Large intestine (tissue), 3 donors: Measurements from ENCODE around the gene KRTAP27-1. TPM values are rescaled to one million over a fixed set of nuclear protein-coding genes. Genes with fewer than 3 reads are reported as not detected.

Experiments
- DNase-seq, 2 donors: peaks; one replicate each; pipeline versions ENCODE4 v3.0.0 to v3.0.0-alpha.2; 2013
- H3K27ac ChIP-seq: one replicate; pipeline ENCODE4 v1.5.1; 2013; ENCODE audit warnings: low read length
- H3K27me3 ChIP-seq: 2 replicates; pipeline ENCODE4 v1.6.1; 2013; ENCODE audit warnings: low read length; ENCODE audit not compliant: control insufficient read depth, insufficient read depth
- H3K36me3 ChIP-seq: 2 replicates; pipeline ENCODE4 v1.6.1; 2013; ENCODE audit warnings: low read length; ENCODE audit not compliant: control insufficient read depth, insufficient read depth
- H3K4me1 ChIP-seq: one replicate; pipeline ENCODE4 v1.6.1; 2013; ENCODE audit warnings: low read length; ENCODE audit not compliant: control insufficient read depth, insufficient read depth
- H3K4me3 ChIP-seq: one replicate; pipeline ENCODE4 v1.5.1; 2013; ENCODE audit warnings: low read length
- H3K9me3 ChIP-seq: one replicate; pipeline ENCODE4 v1.6.1; 2013; ENCODE audit warnings: mild to moderate bottlenecking, low read depth, low read length, moderate library complexity; ENCODE audit not compliant: control insufficient read depth
- WGBS: methylation state at CpG from one replicate; pipeline ENCODE4 v1.1.5; 2013; ENCODE audit warnings: low lambda C conversion rate; ENCODE audit not compliant: insufficient coverage; 5-methylcytosine and 5-hydroxymethylcytosine counted together
- polyA plus RNA-seq: library from polyadenylated mRNA; unstranded; fragments of 120-200 nt; gene quantifications from one replicate; pipeline ENCODE4 v1.2.1, GENCODE V29; 2013

The KRTAP27-1 gene
- polyA plus RNA-seq, 1 donor = not detected

GRCh38 chr21:30289215-30289614 is 48.3 kb downstream of the KRTAP27-1 start, which contains the start of gene KRTAP25-1:
Gene KRTAP25-1, minus strand, starts transcription at chr21:30289514. Its CDS starts 24 bp downstream, at chr21:30289490.
- Histone ChIP-seq H3K36me3 (no peaks in the 10 kb centered on the region), H3K27me3 (no peaks in the 10 kb centered on the region), H3K27ac (no peak within 1 kb of the TSS), H3K9me3 (no peaks in the 10 kb centered on the region), H3K4me1 (no peaks in the 10 kb centered on the region), H3K4me3 (no peak within 1 kb of the TSS)
- DNase-seq = no peak
- 100% methylated on average over 2 of the region's 2 CpGs for WGBS

Other genes with a start within 250 kb of the KRTAP27-1 start
- not detected for gene CLDN17, start 170.9 kb downstream of the KRTAP27-1 start, polyA plus RNA-seq
- not detected for gene CLDN8, start 121.6 kb downstream of the KRTAP27-1 start, polyA plus RNA-seq
- gene KRTAP24-1, start 54.7 kb downstream of the KRTAP27-1 start, polyA plus RNA-seq = not detected
- not detected for gene KRTAP25-1, start 48.2 kb downstream of the KRTAP27-1 start, polyA plus RNA-seq
- gene KRTAP26-1, start 17.4 kb downstream of the KRTAP27-1 start, polyA plus RNA-seq = not detected
- not detected for gene KRTAP23-1, start 10.9 kb upstream of the KRTAP27-1 start, polyA plus RNA-seq
- gene KRTAP13-2, start 34.6 kb upstream of the KRTAP27-1 start, polyA plus RNA-seq = not detected
- gene KRTAP13-1, start 58.3 kb upstream of the KRTAP27-1 start, polyA plus RNA-seq = not detected
- gene KRTAP13-3, start 88.2 kb upstream of the KRTAP27-1 start, polyA plus RNA-seq = not detected
- not detected for gene KRTAP13-4, start 92.5 kb upstream of the KRTAP27-1 start, polyA plus RNA-seq
- gene KRTAP15-1, start 102.6 kb upstream of the KRTAP27-1 start, polyA plus RNA-seq = not detected
- gene KRTAP19-1, start 142.7 kb upstream of the KRTAP27-1 start, polyA plus RNA-seq = not detected
- not detected for gene KRTAP19-2, start 149.7 kb upstream of the KRTAP27-1 start, polyA plus RNA-seq
- gene KRTAP19-3, start 154.3 kb upstream of the KRTAP27-1 start, polyA plus RNA-seq = not detected
- not detected for gene KRTAP19-4, start 159.5 kb upstream of the KRTAP27-1 start, polyA plus RNA-seq
- not detected for gene KRTAP19-5, start 164.4 kb upstream of the KRTAP27-1 start, polyA plus RNA-seq
- gene KRTAP19-6, start 204.2 kb upstream of the KRTAP27-1 start, polyA plus RNA-seq = not detected
- not detected for gene KRTAP19-7, start 223.6 kb upstream of the KRTAP27-1 start, polyA plus RNA-seq